Measurements from ENCODE around the gene FETUB. TPM values are rescaled to one million over a fixed set of nuclear protein-coding genes. Genes with fewer than 3 reads are reported as not detected.
"Not testable (repeated sequence)": the region's sequence is repeated elsewhere in the genome, so short reads cannot be mapped to it uniquely, and the experiment has no call there.

The FETUB gene
- total RNA-seq, 2 donors from 2014 or later: not detected

DNA sequence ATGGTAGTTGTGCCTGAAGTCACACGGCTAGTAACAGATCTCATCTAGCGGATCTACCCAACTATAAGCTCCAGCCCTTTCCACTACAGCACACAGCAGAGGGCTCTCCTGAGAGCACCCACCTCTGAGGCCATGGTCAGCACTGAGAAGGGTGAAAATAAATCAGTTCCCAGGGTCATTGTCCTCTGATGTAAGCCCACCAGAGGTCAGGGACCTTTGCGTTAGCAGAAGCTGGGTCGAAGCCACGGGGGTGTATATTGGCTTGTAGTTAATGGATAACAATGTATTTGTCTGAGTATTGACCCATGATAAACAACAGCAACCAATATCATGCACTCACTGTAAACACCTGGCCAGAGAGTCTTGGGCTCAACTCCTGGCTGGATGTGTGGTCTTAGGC, 6.0 kb upstream of the FETUB start:
- DNase-seq; H3K27ac Mint-ChIP-seq; H3K36me3 Mint-ChIP-seq (ENCODE audit: insufficient read depth in 2 of 2); H3K4me1 Mint-ChIP-seq (ENCODE audit: low read depth); H3K9me3 Mint-ChIP-seq; ATAC-seq (replicated peaks in 1 of 2); H3K4me3 Mint-ChIP-seq: not testable (repeated sequence)
- peaks cover 29% of the 10 kb centered on the region for H3K27me3 Mint-ChIP-seq (ENCODE audit: low read depth)

DNA sequence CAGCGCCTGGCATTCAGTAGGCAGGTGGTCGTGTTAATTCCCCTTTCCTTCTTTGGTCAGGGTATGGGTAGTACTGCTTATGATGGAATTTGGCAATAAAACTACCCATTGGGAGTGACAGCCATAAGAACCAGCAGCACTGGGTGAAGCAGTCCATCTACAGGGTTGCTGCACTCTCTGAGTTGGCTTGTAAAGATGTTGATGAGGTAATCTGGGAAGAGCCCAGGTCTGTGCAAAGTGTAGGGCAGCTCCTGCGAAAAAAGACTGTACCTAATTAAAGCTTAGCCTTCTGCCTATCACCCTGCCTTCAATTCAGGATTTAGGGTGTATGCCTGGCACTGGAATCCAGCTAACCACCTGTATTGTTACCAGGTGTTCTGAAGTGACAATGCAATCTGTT, 4.7 kb upstream of the FETUB start:
- Mint-ChIP-seq H3K4me3 (no peak overlapping the region), H3K4me1 (ENCODE audit: low read depth) (no peaks in the 10 kb centered on the region), H3K36me3 (ENCODE audit: insufficient read depth in 2 of 2) (no peaks in the 10 kb centered on the region), H3K27me3 (ENCODE audit: low read depth) (peaks cover 28% of the 10 kb centered on the region), H3K27ac (no peak overlapping the region), H3K9me3 (no peaks in the 10 kb centered on the region)
- DNase-seq (no peak), ATAC-seq (replicated peaks in 1 of 2) (no peak)

DNA sequence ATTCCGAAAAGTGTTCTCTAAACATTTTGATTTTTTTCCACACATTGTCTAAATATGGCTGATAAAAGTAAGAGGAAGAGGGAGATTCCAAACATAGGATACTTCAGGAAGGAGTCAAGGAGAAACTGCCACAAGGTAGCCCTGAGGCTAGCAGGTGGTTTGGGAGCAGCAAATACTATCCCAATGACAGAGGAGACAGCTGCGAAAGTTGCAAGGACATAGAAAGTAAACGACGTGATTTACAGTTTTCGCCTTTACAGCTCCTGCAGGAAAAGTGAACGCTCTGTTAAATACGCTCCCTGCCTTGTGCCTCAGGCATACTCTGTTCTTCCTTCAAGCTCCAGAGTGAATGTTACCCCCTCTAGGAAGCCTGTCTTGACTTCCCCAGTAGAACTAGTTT, 3.7 kb upstream of the FETUB start:
- H3K9me3 Mint-ChIP-seq: no peaks in the 10 kb centered on the region
- H3K4me1 Mint-ChIP-seq (ENCODE audit: low read depth): peaks cover 9% of the 10 kb centered on the region
- DNase-seq: no peak
- H3K36me3 Mint-ChIP-seq (ENCODE audit: insufficient read depth in 2 of 2): no peaks in the 10 kb centered on the region
- no peak for ATAC-seq (replicated peaks in 1 of 2)
- H3K27ac Mint-ChIP-seq: no peak overlapping the region
- no peak overlapping the region for H3K4me3 Mint-ChIP-seq
- H3K27me3 Mint-ChIP-seq (ENCODE audit: low read depth): peaks cover 29% of the 10 kb centered on the region

DNA sequence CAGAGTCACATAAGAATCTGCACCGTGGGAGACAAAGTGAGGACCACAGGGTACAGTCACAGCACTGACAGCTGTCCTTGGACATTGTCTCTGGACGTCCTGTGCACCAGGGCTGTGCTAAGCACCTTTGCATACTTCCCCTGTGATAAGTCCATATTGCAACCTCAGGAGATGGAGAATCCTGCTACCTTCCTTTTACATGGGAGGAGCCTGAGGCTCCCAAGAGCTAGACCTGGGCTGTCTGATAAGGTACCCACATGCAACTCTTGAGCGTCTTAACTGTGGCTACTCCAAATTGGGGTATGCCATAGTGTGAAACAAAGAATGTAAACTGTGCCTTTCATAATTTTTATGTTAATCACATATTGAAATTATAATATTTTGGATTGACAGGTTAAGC, 2.5 kb upstream of the FETUB start:
- no peak overlapping the region for H3K27ac Mint-ChIP-seq
- H3K9me3 Mint-ChIP-seq: no peaks in the 10 kb centered on the region
- H3K27me3 Mint-ChIP-seq (ENCODE audit: low read depth): peaks cover 29% of the 10 kb centered on the region
- ATAC-seq (replicated peaks in 1 of 2): no peak
- H3K36me3 Mint-ChIP-seq (ENCODE audit: insufficient read depth in 2 of 2): no peaks in the 10 kb centered on the region
- no peak for DNase-seq
- H3K4me3 Mint-ChIP-seq: no peak overlapping the region
- peaks cover 20% of the 10 kb centered on the region for H3K4me1 Mint-ChIP-seq (ENCODE audit: low read depth)

DNA sequence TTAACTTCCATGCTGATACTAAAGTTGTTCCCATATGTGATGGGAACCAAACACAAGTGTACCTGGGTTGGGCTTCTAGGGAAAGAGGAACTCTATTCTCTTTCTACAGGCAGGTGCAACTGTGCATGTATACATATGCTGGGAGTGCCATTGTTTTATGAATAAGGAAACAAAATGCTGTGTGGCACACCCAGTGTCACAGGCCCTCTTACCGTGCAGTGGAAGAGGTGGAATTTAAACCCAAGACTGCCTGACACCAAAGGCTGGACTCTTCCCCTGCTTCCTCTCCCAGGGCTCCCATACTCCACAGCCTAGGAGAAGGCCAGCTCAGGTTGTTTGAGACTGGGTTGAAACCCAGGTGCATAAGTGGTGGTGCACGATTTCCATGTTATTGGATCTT, 1.9 kb upstream of the FETUB start:
- DNase-seq (no peak), ATAC-seq (replicated peaks in 1 of 2) (no peak)
- H3K4me1 Mint-ChIP-seq (ENCODE audit: low read depth): peaks cover 26% of the 10 kb centered on the region
- no peak overlapping the region for H3K27ac Mint-ChIP-seq
- H3K27me3 Mint-ChIP-seq (ENCODE audit: low read depth): peaks cover 29% of the 10 kb centered on the region
- H3K9me3 Mint-ChIP-seq: no peaks in the 10 kb centered on the region
- H3K4me3 Mint-ChIP-seq: no peak overlapping the region
- no peaks in the 10 kb centered on the region for H3K36me3 Mint-ChIP-seq (ENCODE audit: insufficient read depth in 2 of 2)

DNA sequence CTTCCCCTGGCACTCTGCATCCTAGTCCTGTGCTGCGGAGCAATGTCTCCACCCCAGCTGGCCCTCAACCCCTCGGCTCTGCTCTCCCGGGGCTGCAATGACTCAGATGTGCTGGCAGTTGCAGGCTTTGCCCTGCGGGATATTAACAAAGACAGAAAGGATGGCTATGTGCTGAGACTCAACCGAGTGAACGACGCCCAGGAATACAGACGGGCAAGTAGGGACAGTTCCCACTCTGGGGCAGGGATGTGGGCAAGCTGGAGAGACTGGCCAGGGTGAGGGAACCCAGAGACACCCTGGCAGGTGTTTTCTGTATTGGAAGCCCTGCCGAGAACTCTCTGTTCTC, 247 bp downstream of the FETUB start:
- no peaks in the 10 kb centered on the region for H3K9me3 Mint-ChIP-seq
- no peak overlapping the region for H3K4me3 Mint-ChIP-seq
- DNase-seq: no peak
- no peak for ATAC-seq (replicated peaks in 1 of 2)
- peaks cover 29% of the 10 kb centered on the region for H3K27me3 Mint-ChIP-seq (ENCODE audit: low read depth)
- no peak overlapping the region for H3K27ac Mint-ChIP-seq
- H3K36me3 Mint-ChIP-seq (ENCODE audit: insufficient read depth in 2 of 2): no peaks in the 10 kb centered on the region
- H3K4me1 Mint-ChIP-seq (ENCODE audit: low read depth): peaks cover 34% of the 10 kb centered on the region

DNA sequence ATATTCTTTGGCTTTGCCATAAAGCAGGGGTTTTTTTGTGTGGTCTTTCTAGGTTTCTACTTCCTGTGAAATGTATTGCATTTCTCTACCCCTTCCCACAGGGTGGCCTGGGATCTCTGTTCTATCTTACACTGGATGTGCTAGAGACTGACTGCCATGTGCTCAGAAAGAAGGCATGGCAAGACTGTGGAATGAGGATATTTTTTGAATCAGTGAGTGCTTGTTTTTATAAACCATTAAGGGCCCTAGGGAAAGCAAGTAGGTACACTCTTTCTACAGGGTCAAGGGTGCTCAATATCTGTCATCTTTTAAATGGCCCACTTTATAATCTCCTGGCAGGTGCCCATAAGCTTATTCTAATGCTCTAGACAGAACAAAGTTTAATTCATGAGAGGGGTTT, 730 bp downstream of the FETUB start:
- Mint-ChIP-seq H3K9me3 (no peaks in the 10 kb centered on the region), H3K27ac (no peak overlapping the region), H3K4me1 (ENCODE audit: low read depth) (peaks cover 34% of the 10 kb centered on the region), H3K27me3 (ENCODE audit: low read depth) (peaks cover 32% of the 10 kb centered on the region), H3K36me3 (ENCODE audit: insufficient read depth in 2 of 2) (no peaks in the 10 kb centered on the region), H3K4me3 (no peak overlapping the region)
- DNase-seq: no peak
- no peak for ATAC-seq (replicated peaks in 1 of 2)

DNA sequence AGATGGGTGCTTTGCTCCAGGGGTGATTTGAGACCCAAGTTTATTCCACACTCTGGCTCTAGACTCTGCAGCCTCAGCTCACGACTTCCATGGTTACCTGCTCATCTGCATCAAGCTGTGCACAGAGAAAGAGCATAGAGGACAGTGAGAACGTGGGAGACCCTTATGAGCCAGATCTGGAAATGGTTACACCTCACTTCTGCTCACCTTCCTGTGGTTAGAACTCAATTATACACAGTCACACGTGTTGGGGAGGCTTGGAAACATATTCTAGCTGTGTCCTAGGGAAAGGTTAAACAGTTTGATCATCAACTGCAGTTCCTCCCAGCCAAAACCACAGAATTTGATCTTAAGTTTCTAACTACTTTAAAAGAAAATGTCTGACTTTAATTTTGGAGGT, 1.8 kb downstream of the FETUB start:
- H3K4me3 Mint-ChIP-seq: peak overlapping the region in 1 of 2 donors; percentile 52
- H3K36me3 Mint-ChIP-seq (ENCODE audit: insufficient read depth in 2 of 2): no peaks in the 10 kb centered on the region
- H3K4me1 Mint-ChIP-seq (ENCODE audit: low read depth): peaks cover 34% of the 10 kb centered on the region
- ATAC-seq (replicated peaks in 1 of 2) (peak; percentile 66 to 68), DNase-seq (peak in 1 of 2 donors; percentile 16)
- peaks cover 37% of the 10 kb centered on the region for H3K27me3 Mint-ChIP-seq (ENCODE audit: low read depth)
- H3K27ac Mint-ChIP-seq: no peak overlapping the region
- H3K9me3 Mint-ChIP-seq: no peaks in the 10 kb centered on the region

DNA sequence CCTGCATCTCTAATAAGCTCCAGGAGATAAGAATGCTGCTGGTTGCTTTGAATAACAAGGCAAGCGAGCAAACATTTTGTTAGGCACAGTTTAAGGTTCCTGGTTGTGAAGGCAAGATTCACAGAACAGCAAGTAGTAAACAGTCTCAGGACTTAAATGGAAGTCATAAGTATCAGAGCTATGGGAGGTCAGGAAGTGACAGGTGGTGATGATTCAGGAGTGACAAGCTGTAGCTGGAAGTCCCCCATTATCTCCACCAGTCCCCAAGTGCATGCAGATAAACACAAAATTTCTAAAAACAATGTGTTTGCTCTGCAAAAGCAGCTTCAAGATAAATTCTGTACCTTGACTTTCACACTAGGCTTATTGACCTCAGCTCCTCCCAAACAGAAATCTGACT, 3.3 kb downstream of the FETUB start:
- H3K4me3 Mint-ChIP-seq: peak overlapping the region; percentile 22 to 52

DNA sequence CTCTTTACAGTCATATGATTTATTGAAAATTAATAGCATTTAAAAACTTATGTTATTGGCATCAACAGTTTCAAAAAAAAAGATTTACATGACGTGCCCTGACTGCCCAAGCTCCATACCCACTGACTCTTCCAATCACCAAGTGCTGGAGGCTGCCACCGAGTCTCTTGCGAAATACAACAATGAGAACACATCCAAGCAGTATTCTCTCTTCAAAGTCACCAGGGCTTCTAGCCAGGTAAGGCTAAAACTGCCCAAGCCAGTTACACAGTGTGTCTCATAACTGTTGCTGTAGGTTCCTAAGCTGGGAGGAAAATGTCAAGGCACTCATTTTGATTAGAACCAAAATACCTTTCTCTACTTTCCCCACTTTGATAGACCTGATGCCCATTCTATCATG, 4.5 kb downstream of the FETUB start:
- ATAC-seq (replicated peaks in 1 of 2) (no peak), DNase-seq (no peak)
- H3K27ac Mint-ChIP-seq: no peak overlapping the region
- H3K4me3 Mint-ChIP-seq: no peak overlapping the region
- H3K36me3 Mint-ChIP-seq (ENCODE audit: insufficient read depth in 2 of 2): no peaks in the 10 kb centered on the region
- peaks cover 34% of the 10 kb centered on the region for H3K4me1 Mint-ChIP-seq (ENCODE audit: low read depth)
- no peaks in the 10 kb centered on the region for H3K9me3 Mint-ChIP-seq
- H3K27me3 Mint-ChIP-seq (ENCODE audit: low read depth): peaks cover 27% of the 10 kb centered on the region

More for the DNA sequence above, 3.3 kb downstream of the FETUB start:
- no peaks in the 10 kb centered on the region for H3K9me3 Mint-ChIP-seq
- peak; percentile 94 for ATAC-seq (replicated peaks in 1 of 2)
- no peaks in the 10 kb centered on the region for H3K36me3 Mint-ChIP-seq (ENCODE audit: insufficient read depth in 2 of 2)
- peaks cover 34% of the 10 kb centered on the region for H3K4me1 Mint-ChIP-seq (ENCODE audit: low read depth)
- peak; percentile 29 to 30 for DNase-seq
- peak overlapping the region; percentile 22 for H3K27ac Mint-ChIP-seq
- peaks cover 34% of the 10 kb centered on the region for H3K27me3 Mint-ChIP-seq (ENCODE audit: low read depth)

DNA sequence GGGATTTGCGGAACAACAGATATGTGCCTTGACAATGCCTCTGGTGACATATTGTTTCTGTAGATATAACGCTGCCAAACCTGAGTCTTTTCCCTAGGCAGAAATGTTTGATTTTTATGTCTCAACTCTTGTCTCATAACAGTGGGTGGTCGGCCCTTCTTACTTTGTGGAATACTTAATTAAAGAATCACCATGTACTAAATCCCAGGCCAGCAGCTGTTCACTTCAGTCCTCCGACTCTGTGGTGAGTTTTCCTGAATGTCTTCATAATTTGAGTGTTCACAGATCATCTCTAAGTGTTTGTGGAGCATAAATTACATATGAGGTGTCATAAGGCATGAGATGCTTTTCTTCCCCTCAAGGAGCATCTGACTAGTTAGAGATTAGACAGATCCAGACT, 5.9 kb downstream of the FETUB start:
- DNase-seq (no peak), ATAC-seq (replicated peaks in 1 of 2) (no peak)
- Mint-ChIP-seq H3K36me3 (ENCODE audit: insufficient read depth in 2 of 2) (no peaks in the 10 kb centered on the region), H3K4me1 (ENCODE audit: low read depth) (peaks cover 29% of the 10 kb centered on the region), H3K27ac (no peak overlapping the region), H3K4me3 (no peak overlapping the region), H3K9me3 (no peaks in the 10 kb centered on the region), H3K27me3 (ENCODE audit: low read depth) (peaks cover 18% of the 10 kb centered on the region)

DNA sequence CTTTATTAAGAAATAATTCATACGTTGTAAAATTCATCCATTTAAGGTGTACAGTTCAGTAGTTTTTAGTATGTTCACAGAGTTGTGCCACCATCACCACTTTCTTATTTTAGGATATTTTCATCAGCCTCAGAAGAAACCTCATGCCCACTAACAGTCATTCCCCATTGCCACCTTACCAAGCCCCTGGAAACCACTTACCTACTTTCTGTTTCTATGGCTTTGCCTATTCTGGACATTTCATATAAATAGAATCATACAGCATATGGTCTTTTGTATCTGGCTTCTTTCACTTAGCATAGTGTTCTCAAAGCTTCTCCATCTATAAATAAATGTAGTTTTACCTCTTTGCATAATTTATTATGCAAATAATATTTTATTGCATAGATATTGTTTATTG, 6.6 kb downstream of the FETUB start:
- H3K27me3 Mint-ChIP-seq (ENCODE audit: low read depth): peaks cover 13% of the 10 kb centered on the region

DNA sequence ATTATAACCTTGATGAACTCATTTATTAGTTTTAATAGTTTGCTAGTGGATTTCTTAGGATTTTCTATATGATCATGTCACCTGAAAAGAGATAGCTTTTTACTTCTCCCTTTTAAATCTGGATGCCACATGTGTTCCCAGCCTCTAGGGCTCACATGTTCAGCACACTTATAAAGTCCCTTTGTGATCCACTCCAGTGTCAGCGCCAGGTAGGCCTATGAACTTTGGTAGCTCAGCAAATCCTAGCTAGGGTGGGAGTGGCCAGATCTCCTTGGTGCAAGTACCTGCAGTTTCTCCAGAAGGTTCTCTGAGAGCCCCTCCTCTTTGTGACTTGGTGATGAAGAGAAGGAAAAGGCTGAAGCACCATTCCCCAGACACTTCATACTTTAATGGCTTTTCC, 8.7 kb downstream of the FETUB start:
- ATAC-seq (replicated peaks in 1 of 2): no peak
- peaks cover 13% of the 10 kb centered on the region for H3K27me3 Mint-ChIP-seq (ENCODE audit: low read depth)
- H3K36me3 Mint-ChIP-seq (ENCODE audit: insufficient read depth in 2 of 2): no peaks in the 10 kb centered on the region
- no peak overlapping the region for H3K4me3 Mint-ChIP-seq
- DNase-seq: no peak
- no peaks in the 10 kb centered on the region for H3K9me3 Mint-ChIP-seq
- peaks cover 4% of the 10 kb centered on the region for H3K4me1 Mint-ChIP-seq (ENCODE audit: low read depth)
- H3K27ac Mint-ChIP-seq: no peak overlapping the region

More for the DNA sequence above, 6.6 kb downstream of the FETUB start:
- no peak overlapping the region for H3K27ac Mint-ChIP-seq
- H3K4me3 Mint-ChIP-seq: no peak overlapping the region
- H3K36me3 Mint-ChIP-seq (ENCODE audit: insufficient read depth in 2 of 2): no peaks in the 10 kb centered on the region
- DNase-seq (no peak), ATAC-seq (replicated peaks in 1 of 2) (peak in 1 of 2 donors; percentile 28)
- peaks cover 22% of the 10 kb centered on the region for H3K4me1 Mint-ChIP-seq (ENCODE audit: low read depth)
- no peaks in the 10 kb centered on the region for H3K9me3 Mint-ChIP-seq

DNA sequence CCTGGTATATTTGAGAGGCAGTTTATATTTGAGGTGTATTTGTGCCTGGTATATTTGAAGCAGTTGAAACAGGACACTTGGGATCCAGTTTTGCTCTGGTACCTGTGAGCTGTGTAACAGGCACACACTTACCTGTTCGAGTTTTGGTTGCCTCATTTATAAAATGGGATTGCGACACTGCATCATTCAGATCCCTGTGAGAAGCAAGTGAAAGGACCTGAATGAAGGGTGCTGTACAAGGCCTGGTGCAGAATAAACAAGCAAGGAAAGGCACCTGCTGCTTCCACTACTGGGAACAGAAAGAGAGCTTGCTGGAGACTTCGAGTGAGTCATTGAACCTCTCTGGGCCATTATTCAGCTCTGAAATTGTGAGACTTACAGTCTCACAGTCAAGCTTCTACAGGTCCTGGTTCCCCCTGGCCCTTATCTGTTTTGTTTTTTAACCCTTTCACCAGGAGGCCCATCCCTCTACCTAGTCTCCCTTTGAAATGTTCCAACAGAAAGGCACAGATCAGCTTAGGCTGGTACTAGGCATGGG, 11.5 kb downstream of the FETUB start:
- Mint-ChIP-seq H3K27me3 (ENCODE audit: low read depth) (peaks cover 14% of the 10 kb centered on the region), H3K4me3 (no peak overlapping the region), H3K4me1 (ENCODE audit: low read depth) (no peaks in the 10 kb centered on the region), H3K9me3 (no peaks in the 10 kb centered on the region), H3K27ac (no peak overlapping the region), H3K36me3 (ENCODE audit: insufficient read depth in 2 of 2) (no peaks in the 10 kb centered on the region)
- ATAC-seq (replicated peaks in 1 of 2) (no peak), DNase-seq (no peak)
